ENCODE results near the gene RBAK.
A peak's percentile ranks its signal among the peaks of the same experiment; 100 is the strongest.
"Not testable (repeated sequence)": the region's sequence is repeated elsewhere in the genome, so short reads cannot be mapped to it uniquely, and the experiment has no call there.

RBAK gene

DNA sequence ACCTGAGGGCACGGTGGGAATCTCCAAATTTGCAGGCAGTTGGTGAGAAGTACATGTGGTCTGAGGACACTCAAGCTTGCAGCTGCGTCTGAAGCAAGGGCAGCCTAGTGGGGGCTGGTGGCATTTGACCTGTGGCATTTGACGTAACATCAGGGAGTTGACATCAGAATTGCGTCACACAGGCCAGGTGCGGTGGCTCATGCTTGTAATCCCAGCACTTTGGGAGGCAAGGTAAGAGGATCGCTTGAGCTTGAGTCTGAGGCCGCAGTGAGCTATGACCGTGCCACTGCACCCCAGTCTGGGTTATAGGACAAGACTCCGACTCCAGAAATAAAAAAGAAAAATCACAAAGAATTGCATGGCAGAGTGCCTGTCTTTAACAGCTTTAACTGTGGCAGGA, 25.6 kb upstream of the RBAK start:
- 96% methylated on average over 9 of the region's 9 CpGs for WGBS
- H3K36me3 ChIP-seq (ENCODE audit: insufficient read depth, low read length): no peaks in the 10 kb centered on the region
- H3K4me3 ChIP-seq (ENCODE audit: low read length): no peak overlapping the region
- no peak overlapping the region for H3K27ac ChIP-seq (ENCODE audit: low read depth, low read length)
- H3K9me3 ChIP-seq (ENCODE audit: insufficient read depth, low read depth, low read length): no peaks in the 10 kb centered on the region
- H3K9ac ChIP-seq (ENCODE audit: low read depth, low read length): no peak overlapping the region
- H3K4me1 ChIP-seq (ENCODE audit: insufficient read depth, low read length): no peaks in the 10 kb centered on the region
- no peaks in the 10 kb centered on the region for H3K27me3 ChIP-seq (ENCODE audit: insufficient read depth, low read length)

DNA sequence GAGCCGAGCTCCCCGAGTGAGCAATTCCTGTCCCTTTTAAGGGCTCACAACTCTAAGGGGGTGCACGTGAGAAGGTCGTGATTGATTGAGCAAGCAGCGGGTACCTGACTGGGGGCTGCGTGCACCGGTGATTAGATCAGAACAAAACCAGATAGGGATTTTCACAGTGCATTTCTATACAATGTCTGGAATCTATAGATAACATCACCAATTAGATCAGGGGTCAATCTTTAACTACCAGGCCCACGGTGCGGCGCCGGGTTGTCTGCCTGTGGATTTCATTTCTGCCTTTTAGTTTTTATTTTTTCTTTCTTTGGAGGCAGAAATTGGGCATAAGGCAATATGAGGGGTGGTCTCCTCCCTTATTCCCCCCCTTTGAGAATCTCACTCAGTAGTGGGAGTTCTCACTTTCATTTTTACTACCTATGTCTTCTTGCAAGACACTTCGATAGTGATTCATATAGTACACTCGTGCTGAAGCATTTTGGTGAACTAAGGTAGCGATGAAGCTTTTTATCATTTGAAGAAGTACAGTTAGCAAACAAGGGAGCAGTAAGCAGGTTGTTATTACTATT, 24.6 kb upstream of the RBAK start:
- H3K9ac ChIP-seq (ENCODE audit: low read depth, low read length); H3K9me3 ChIP-seq (ENCODE audit: insufficient read depth, low read depth, low read length); H3K27ac ChIP-seq (ENCODE audit: low read depth, low read length); H3K36me3 ChIP-seq (ENCODE audit: insufficient read depth, low read length); H3K27me3 ChIP-seq (ENCODE audit: insufficient read depth, low read length); H3K4me1 ChIP-seq (ENCODE audit: insufficient read depth, low read length); H3K4me3 ChIP-seq (ENCODE audit: low read length): not testable (repeated sequence)
- WGBS: 94% methylated on average over 12 of the region's 14 CpGs

DNA sequence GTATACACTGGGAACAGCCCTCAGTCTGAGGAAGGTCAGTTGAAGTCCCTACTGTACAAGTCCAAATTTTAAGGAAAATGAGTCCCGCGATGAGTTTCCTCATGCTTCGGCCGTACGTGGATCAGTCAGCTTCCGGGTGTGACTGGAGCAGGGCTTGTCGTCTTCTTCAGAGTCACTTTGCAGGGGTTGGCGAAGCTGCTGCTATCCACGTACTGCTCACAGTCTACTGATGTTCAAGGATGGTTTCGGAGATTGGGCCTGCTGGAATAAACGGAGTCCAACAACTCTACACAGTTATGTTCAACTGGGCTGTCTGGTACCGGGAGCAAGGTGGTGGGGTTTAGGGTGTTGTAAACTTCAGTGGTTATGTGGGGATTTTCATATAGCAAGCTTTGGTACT, 22.0 kb upstream of the RBAK start:
- WGBS: 93% methylated on average over 12 of the region's 12 CpGs
- H3K4me3 ChIP-seq (ENCODE audit: low read length); H3K27me3 ChIP-seq (ENCODE audit: insufficient read depth, low read length); H3K27ac ChIP-seq (ENCODE audit: low read depth, low read length); H3K9ac ChIP-seq (ENCODE audit: low read depth, low read length); H3K36me3 ChIP-seq (ENCODE audit: insufficient read depth, low read length); H3K9me3 ChIP-seq (ENCODE audit: insufficient read depth, low read depth, low read length); H3K4me1 ChIP-seq (ENCODE audit: insufficient read depth, low read length): not testable (repeated sequence)

DNA sequence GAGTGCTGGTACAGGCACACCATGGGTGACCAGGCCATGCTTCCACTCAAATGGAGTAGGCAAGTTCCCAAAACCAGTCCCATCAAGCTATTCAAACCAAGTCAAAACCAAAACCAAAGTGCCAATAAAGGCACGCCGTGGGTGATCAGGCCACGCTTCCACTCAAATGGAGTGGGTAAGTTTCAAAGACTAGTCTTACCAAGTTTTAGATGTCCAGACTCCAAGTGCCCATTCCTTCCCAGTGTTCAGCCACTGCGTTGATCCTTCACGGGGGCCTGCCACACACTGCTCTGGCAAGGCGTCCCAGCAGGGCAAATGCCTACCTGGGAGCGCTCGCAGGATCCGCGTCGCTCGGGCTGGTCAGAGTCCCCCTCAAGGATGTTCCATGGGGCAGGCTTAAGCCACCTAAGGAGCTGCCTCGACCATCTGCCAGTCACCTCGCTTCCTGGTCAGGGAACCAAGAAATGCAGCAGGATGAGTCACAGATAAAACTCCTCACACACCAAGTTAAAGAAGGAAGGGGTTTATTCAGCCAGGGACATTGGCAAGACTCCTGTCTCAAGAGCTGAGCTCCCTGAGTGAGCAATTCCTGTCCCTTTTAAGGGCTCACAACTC, 17.8 kb upstream of the RBAK start:
- H3K4me1 ChIP-seq (ENCODE audit: insufficient read depth, low read length); H3K9ac ChIP-seq (ENCODE audit: low read depth, low read length); H3K27ac ChIP-seq (ENCODE audit: low read depth, low read length); H3K36me3 ChIP-seq (ENCODE audit: insufficient read depth, low read length); H3K27me3 ChIP-seq (ENCODE audit: insufficient read depth, low read length); H3K9me3 ChIP-seq (ENCODE audit: insufficient read depth, low read depth, low read length); H3K4me3 ChIP-seq (ENCODE audit: low read length): not testable (repeated sequence)
- WGBS: 96% methylated on average over 14 of the region's 14 CpGs

DNA sequence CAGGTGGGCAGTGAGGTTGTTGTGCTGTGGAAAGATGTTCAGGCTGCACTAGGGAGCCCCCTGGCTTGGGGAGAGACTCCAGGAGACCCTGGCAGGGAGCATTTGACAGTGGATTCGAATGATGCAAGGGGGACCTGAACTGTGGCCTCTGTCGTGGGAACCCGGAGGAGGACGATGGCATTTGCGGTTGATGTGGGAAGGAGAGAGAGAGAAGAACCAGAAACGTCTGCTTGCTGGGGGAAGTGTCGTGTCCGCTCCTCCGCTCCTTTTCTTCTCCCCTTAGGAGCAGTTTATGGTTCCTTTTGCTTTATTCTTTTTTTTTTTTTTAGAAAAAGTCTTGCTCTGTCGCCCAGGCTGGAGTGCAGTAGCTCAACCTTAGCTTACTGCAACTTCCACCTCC, 12.5 kb upstream of the RBAK start:
- H3K27ac ChIP-seq (ENCODE audit: low read depth, low read length); H3K9ac ChIP-seq (ENCODE audit: low read depth, low read length); H3K36me3 ChIP-seq (ENCODE audit: insufficient read depth, low read length); H3K4me3 ChIP-seq (ENCODE audit: low read length); H3K4me1 ChIP-seq (ENCODE audit: insufficient read depth, low read length); H3K27me3 ChIP-seq (ENCODE audit: insufficient read depth, low read length); H3K9me3 ChIP-seq (ENCODE audit: insufficient read depth, low read depth, low read length): not testable (repeated sequence)
- WGBS: 86% methylated on average over 6 of the region's 10 CpGs

DNA sequence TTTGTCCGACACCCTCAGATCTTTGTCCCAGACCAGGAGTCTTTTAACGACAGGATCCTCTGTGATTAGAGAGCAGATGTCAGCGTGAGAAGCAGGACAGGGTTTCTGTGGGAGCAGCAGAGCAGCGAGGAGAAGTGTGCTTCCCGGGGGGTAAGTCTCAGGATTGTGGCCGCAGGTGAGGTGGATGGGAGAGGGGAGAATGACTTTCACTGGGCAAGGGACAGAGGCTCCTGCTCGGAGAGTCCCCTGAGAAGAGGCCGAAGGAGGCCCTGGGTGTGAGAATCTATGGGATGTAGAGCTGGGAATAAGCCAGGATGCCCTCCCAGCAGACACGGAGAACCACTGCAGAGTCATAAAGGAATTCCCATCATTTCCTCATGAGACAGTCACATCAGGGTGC, 10.4 kb upstream of the RBAK start:
- Histone ChIP-seq H3K9me3 (ENCODE audit: insufficient read depth, low read depth, low read length) (no peaks in the 10 kb centered on the region), H3K27ac (ENCODE audit: low read depth, low read length) (no peak overlapping the region), H3K4me1 (ENCODE audit: insufficient read depth, low read length) (no peaks in the 10 kb centered on the region), H3K9ac (ENCODE audit: low read depth, low read length) (no peak overlapping the region), H3K4me3 (ENCODE audit: low read length) (no peak overlapping the region), H3K36me3 (ENCODE audit: insufficient read depth, low read length) (no peaks in the 10 kb centered on the region), H3K27me3 (ENCODE audit: insufficient read depth, low read length) (no peaks in the 10 kb centered on the region)
- 90% methylated on average over 9 of the region's 9 CpGs for WGBS

DNA sequence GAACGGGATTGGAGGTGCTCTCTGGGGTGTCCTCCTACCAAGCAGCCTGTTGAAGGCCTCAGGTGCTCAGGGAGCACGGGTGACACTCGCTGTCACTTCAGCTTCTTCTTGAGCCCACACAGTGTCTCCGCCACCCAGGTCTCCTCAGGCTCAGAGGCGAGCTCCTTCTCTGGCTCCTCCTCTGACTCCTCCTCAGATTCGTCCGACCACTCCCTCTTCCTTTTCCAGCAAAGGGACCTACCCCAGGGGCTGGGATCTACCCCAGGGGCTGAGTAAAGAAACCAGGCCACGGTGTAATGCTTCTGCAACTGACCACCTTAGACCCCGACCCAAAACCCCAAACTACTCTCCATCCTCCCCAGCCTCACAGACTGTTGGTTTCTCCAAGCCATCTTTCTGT, 9.2 kb upstream of the RBAK start:
- Histone ChIP-seq H3K27ac (ENCODE audit: low read depth, low read length) (no peak overlapping the region), H3K36me3 (ENCODE audit: insufficient read depth, low read length) (no peaks in the 10 kb centered on the region), H3K9ac (ENCODE audit: low read depth, low read length) (no peak overlapping the region), H3K4me3 (ENCODE audit: low read length) (no peak overlapping the region), H3K27me3 (ENCODE audit: insufficient read depth, low read length) (no peaks in the 10 kb centered on the region), H3K4me1 (ENCODE audit: insufficient read depth, low read length) (no peaks in the 10 kb centered on the region), H3K9me3 (ENCODE audit: insufficient read depth, low read depth, low read length) (no peaks in the 10 kb centered on the region)
- 78% methylated on average over 9 of the region's 9 CpGs for WGBS

DNA sequence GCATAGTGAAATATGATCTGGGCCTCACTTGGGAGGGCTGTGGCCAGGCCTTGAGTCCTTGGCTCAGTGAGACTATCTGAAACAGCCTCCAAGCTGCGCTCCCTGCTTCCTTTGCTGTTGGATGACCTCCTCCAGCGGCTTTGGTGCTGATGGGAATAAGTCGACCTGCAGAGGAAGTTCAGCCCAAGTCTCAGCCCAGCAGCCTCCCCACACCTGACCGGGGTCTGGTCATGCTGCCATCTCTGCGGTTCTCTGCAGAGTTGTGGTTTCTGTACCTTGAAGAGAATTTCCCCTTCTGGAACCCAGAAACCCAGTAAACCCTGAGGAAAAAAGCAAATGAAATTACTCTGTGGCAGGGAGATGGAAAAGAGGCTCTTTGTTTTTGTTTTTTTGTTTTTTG, 4.6 kb upstream of the RBAK start:
- no peaks in the 10 kb centered on the region for H3K4me1 ChIP-seq (ENCODE audit: insufficient read depth, low read length)
- no peaks in the 10 kb centered on the region; the same call in 1 of the 2 replicates for H3K27me3 ChIP-seq (ENCODE audit: insufficient read depth, low read length)
- 89% methylated on average over 5 of the region's 5 CpGs for WGBS
- H3K36me3 ChIP-seq (ENCODE audit: insufficient read depth, low read length): no peaks in the 10 kb centered on the region
- H3K4me3 ChIP-seq (ENCODE audit: low read length): no peak overlapping the region
- no peak overlapping the region for H3K9ac ChIP-seq (ENCODE audit: low read depth, low read length)
- H3K9me3 ChIP-seq (ENCODE audit: insufficient read depth, low read depth, low read length): no peaks in the 10 kb centered on the region
- no peak overlapping the region for H3K27ac ChIP-seq (ENCODE audit: low read depth, low read length)

DNA sequence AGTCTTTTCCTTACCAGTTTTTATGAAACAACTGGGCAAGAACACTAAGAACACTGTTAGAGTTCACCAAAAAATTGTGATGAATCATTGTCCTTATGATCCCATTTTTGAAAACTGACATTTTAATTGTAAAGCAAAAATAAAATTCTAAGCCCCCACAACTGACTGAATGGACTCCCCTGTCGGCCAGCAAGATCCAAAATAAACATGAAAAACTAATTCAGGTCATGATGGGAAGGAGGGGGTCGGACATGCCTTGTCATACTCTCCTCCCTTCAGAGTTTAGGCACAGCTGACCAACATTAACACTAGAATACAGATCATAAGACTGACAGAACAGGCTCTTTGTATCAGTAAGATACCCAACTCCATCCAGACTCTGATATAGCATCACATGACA, 2.0 kb upstream of the RBAK start:
- Histone ChIP-seq H3K36me3 (ENCODE audit: insufficient read depth, low read length) (no peaks in the 10 kb centered on the region), H3K27me3 (ENCODE audit: insufficient read depth, low read length) (no peaks in the 10 kb centered on the region; the same call in 1 of the 2 replicates), H3K27ac (ENCODE audit: low read depth, low read length) (no peak overlapping the region), H3K9ac (ENCODE audit: low read depth, low read length) (no peak overlapping the region), H3K4me1 (ENCODE audit: insufficient read depth, low read length) (no peaks in the 10 kb centered on the region), H3K9me3 (ENCODE audit: insufficient read depth, low read depth, low read length) (no peaks in the 10 kb centered on the region), H3K4me3 (ENCODE audit: low read length) (no peak overlapping the region)
- 100% methylated on average over 1 of the region's 2 CpGs for WGBS

DNA sequence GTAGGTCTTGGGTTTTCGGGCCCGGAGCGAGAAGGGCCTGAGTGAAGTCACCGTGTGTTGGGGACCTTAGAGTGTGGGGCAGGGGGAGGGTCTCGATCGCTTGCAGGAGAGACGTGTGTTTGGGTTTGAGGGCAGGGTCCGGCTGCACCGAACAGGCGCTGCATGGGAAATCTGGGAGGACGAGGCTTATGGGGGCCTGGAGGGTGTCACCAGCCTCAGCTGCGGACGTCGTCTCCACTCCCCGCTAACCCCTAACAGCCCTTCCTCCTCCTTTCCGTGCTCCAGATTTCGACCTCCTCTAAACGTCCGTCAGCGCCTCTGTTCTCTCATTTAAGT, 705 bp downstream of the RBAK start:
- not testable (repeated sequence) for H3K4me1 ChIP-seq (ENCODE audit: insufficient read depth, low read length); H3K27ac ChIP-seq (ENCODE audit: low read depth, low read length); H3K27me3 ChIP-seq (ENCODE audit: insufficient read depth, low read length)
- 4% methylated on average over 20 of the region's 20 CpGs for WGBS
- Histone ChIP-seq H3K4me3 (ENCODE audit: low read length) (peak overlapping the region; percentile 70), H3K36me3 (ENCODE audit: insufficient read depth, low read length) (peaks cover 26% of the 10 kb centered on the region), H3K9me3 (ENCODE audit: insufficient read depth, low read depth, low read length) (peaks cover 15% of the 10 kb centered on the region), H3K9ac (ENCODE audit: low read depth, low read length) (peak overlapping the region; percentile 77)

DNA sequence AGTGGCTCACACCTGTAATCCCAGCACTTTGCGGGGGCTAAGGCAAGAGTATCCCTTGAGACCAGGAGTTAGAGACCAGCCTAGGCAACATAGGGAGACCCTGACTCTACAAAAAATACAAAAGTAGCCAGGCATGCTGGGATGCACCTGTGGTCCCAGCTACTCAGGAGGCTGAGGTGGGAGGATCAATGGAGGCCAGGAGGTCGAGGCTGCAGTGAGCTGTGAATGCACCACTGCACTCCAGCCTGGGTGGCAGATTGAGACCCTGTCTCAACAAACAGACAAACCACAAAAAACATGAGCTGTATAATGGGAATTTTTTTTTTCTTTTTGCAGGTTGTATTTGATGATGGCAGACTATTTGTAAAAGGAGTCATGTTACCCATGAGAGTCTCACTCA, 1.5 kb downstream of the RBAK start:
- WGBS: 99% methylated on average over 2 of the region's 2 CpGs
- H3K9ac ChIP-seq (ENCODE audit: low read depth, low read length); H3K4me1 ChIP-seq (ENCODE audit: insufficient read depth, low read length); H3K4me3 ChIP-seq (ENCODE audit: low read length); H3K27me3 ChIP-seq (ENCODE audit: insufficient read depth, low read length); H3K27ac ChIP-seq (ENCODE audit: low read depth, low read length): not testable (repeated sequence)
- Histone ChIP-seq H3K9me3 (ENCODE audit: insufficient read depth, low read depth, low read length) (peaks cover 22% of the 10 kb centered on the region), H3K36me3 (ENCODE audit: insufficient read depth, low read length) (peaks cover 34% of the 10 kb centered on the region)

DNA sequence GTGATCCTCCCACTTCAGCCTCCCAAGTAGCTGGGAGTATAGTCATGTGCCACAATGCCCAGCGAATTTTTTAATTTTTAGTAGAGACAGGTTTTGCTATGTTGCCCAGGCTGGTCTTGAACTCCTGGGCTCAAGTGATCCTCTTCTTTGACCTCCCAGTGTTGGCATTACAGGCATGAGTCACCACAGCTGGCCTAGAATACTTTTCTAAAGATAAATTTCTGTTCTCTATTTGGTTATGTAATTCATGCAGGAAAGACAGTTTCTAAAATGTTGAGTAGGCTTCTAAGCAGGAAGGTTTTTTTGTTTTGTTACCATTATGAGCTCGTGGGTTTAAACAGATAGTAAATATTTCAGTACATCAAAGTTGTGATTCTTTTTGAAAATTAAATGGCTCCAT, 5.0 kb downstream of the RBAK start:
- H3K36me3 ChIP-seq (ENCODE audit: insufficient read depth, low read length): peaks cover 69% of the 10 kb centered on the region
- 92% methylated on average over 2 of the region's 2 CpGs for WGBS

More for the DNA sequence above, 5.0 kb downstream of the RBAK start:
- Histone ChIP-seq H3K27me3 (ENCODE audit: insufficient read depth, low read length) (no peaks in the 10 kb centered on the region), H3K4me3 (ENCODE audit: low read length) (no peak overlapping the region), H3K9me3 (ENCODE audit: insufficient read depth, low read depth, low read length) (peaks cover 45% of the 10 kb centered on the region), H3K4me1 (ENCODE audit: insufficient read depth, low read length) (no peaks in the 10 kb centered on the region), H3K9ac (ENCODE audit: low read depth, low read length) (no peak overlapping the region), H3K27ac (ENCODE audit: low read depth, low read length) (no peak overlapping the region)
